Measurements from ENCODE around the gene ASCL5. TPM values are rescaled to one million over a fixed set of nuclear protein-coding genes. Genes with fewer than 3 reads are reported as not detected.

The ASCL5 gene
- total and polyA plus RNA-seq, 4 experiments from 2014 or later = 0.30 TPM; not detected in 3

GRCh38 chr1:201088901-201089525 lies 38.0 kb downstream of the ASCL5 start:
- H3K27me3 Mint-ChIP-seq = peaks cover 8 to 9% of the 10 kb centered on the region in 2 donors
- no peak overlapping the region for H3K4me3 Mint-ChIP-seq
- H3K36me3 Mint-ChIP-seq = no peaks in the 10 kb centered on the region
- ChIA-PET CTCF (ENCODE audit: partially characterized antibody) (interaction anchor here (1.3 kb wide), 1 partner anchor 109 kb away, joined by 3 read pairs; no protein-coding TSS in a partner anchor), POLR2A (ENCODE audit: partially characterized antibody) (no interaction called here)
- H3K4me3 ChIP-seq (ENCODE audit: low read length in 2 of 2) = no peak overlapping the region
- peaks cover 0 to 1% (median under 1%) of the 10 kb centered on the region in 4 donors for H3K4me1 Mint-ChIP-seq
- intact Hi-C loops (cut with micrococcal nuclease) = no loop called here
- no peaks in the 10 kb centered on the region for H3K4me1 ChIP-seq (ENCODE audit: insufficient read depth, low read length)
- H3K36me3 ChIP-seq (ENCODE audit: insufficient read depth, low read length) = no peaks in the 10 kb centered on the region
- no peak overlapping the region for H3K27ac Mint-ChIP-seq
- H3K9me3 ChIP-seq (ENCODE audit: control insufficient read depth in 1 of 2, low read length in 2 of 2) = no peaks in the 10 kb centered on the region
- no peak for DNase-seq
- no peaks in the 10 kb centered on the region for H3K27me3 ChIP-seq (ENCODE audit: insufficient read depth, low read length)
- H3K9me3 Mint-ChIP-seq = peaks cover 0 to under 1% (median 0%) of the 10 kb centered on the region in 8 donors
- no peak overlapping the region for H3K27ac ChIP-seq (ENCODE audit: low read depth, low read length)

DNA sequence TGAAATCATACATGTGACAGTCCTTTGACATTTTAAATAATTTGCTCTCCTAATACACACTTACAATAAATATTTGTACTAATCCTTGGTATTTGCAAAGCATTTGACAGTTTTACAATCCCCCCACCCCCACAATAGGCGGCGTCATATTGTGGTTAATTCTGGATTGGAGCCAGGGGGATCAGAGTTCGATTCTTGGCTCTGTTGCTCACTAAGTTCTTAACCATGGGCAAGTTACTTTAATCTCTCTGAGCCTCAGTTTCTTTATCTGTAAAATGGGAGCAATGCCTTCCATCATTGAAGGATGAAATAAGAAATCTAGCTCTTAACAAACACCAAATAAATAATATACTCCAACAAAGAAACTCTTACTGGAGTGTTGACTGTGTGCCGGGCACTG lies 38.6 kb downstream of the ASCL5 start:
- ChIA-PET POLR2A (ENCODE audit: partially characterized antibody) (no interaction called here), CTCF (ENCODE audit: partially characterized antibody) (no interaction called here)
- H3K4me1 ChIP-seq (ENCODE audit: insufficient read depth, low read length) = no peaks in the 10 kb centered on the region
- H3K27me3 ChIP-seq (ENCODE audit: insufficient read depth, low read length) = no peaks in the 10 kb centered on the region
- intact Hi-C loops (cut with micrococcal nuclease) = no loop called here
- H3K36me3 ChIP-seq (ENCODE audit: insufficient read depth, low read length) = no peaks in the 10 kb centered on the region
- H3K27me3 Mint-ChIP-seq = peaks cover 8 to 10% of the 10 kb centered on the region in 2 donors
- no peak overlapping the region for H3K4me3 Mint-ChIP-seq
- H3K27ac Mint-ChIP-seq = no peak overlapping the region
- no peaks in the 10 kb centered on the region for H3K9me3 ChIP-seq (ENCODE audit: control insufficient read depth in 1 of 2, low read length in 2 of 2)
- peaks cover 0 to 1% (median under 1%) of the 10 kb centered on the region in 4 donors for H3K4me1 Mint-ChIP-seq
- DNase-seq = no peak
- H3K36me3 Mint-ChIP-seq = no peaks in the 10 kb centered on the region
- H3K4me3 ChIP-seq (ENCODE audit: low read length in 2 of 2) = no peak overlapping the region
- H3K9me3 Mint-ChIP-seq = no peaks in the 10 kb centered on the region
- H3K27ac ChIP-seq (ENCODE audit: low read depth, low read length) = no peak overlapping the region

- no peak overlapping the region for H3K27ac ChIP-seq (ENCODE audit: low read depth, low read length)
- no peaks in the 10 kb centered on the region for H3K36me3 ChIP-seq (ENCODE audit: insufficient read depth, low read length)
- H3K4me3 ChIP-seq (ENCODE audit: low read length in 2 of 2) = no peak overlapping the region
- peak in 4 of 5 donors; percentile 13 to 29 (median 20) for DNase-seq
- intact Hi-C loops (cut with micrococcal nuclease) = loop anchor here (1.0 to 2.0 kb wide), 3 partner anchors 28 to 137 kb away; no protein-coding TSS in a partner anchor
- H3K4me1 ChIP-seq (ENCODE audit: insufficient read depth, low read length) = no peaks in the 10 kb centered on the region
- H3K27me3 ChIP-seq (ENCODE audit: insufficient read depth, low read length) = no peaks in the 10 kb centered on the region
- H3K9me3 ChIP-seq (ENCODE audit: control insufficient read depth in 1 of 2, low read length in 2 of 2) = no peaks in the 10 kb centered on the region
- Mint-ChIP-seq H3K9me3 (no peaks in the 10 kb centered on the region), H3K4me3 (no peak overlapping the region), H3K27ac (no peak overlapping the region), H3K4me1 (peaks cover 0 to 1% (median under 1%) of the 10 kb centered on the region in 4 donors), H3K36me3 (no peaks in the 10 kb centered on the region), H3K27me3 (peaks cover 6 to 10% of the 10 kb centered on the region in 2 donors)
- ChIA-PET CTCF (ENCODE audit: partially characterized antibody) (interaction anchor here (1.2 to 5.7 kb wide), 8 partner anchors 11 to 137 kb away, joined by 3 to 57 read pairs (median 4); partner anchors contain the start of gene CACNA1S), POLR2A (ENCODE audit: partially characterized antibody) (interaction anchor here (2.1 kb wide), 1 partner anchor 28 kb away, joined by 9 read pairs; no protein-coding TSS in a partner anchor)
Measured at GRCh38 chr1:201085902-201086735, 40.9 kb downstream of the ASCL5 start.

DNA sequence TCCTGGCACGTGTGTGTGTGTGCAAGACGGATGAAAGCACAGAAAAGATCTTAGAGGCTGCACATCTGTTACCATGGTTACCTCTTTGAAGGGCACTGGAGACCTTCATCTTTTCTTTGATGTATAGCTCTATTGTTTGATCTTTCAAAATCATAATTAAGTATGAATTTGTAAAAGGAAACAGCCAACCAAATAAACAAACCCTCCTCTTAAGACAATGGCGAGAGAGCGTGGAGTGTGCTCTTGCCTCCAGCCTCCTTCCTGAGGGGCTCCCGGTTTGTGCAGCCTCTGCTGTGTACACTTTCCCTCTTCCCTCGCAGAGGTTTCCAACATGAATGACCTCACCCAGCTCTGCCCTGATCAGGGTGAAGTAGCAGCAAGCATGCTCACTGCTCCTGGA lies 42.7 kb downstream of the ASCL5 start:
- Histone ChIP-seq H3K27me3 (ENCODE audit: insufficient read depth, low read length) (no peaks in the 10 kb centered on the region), H3K27ac (ENCODE audit: low read depth, low read length) (no peak overlapping the region), H3K9me3 (ENCODE audit: control insufficient read depth in 1 of 2, low read length in 2 of 2) (no peaks in the 10 kb centered on the region), H3K4me3 (ENCODE audit: low read length in 2 of 2) (no peak overlapping the region), H3K4me1 (ENCODE audit: insufficient read depth, low read length) (no peaks in the 10 kb centered on the region), H3K36me3 (ENCODE audit: insufficient read depth, low read length) (no peaks in the 10 kb centered on the region)
- peaks cover 0 to 1% (median under 1%) of the 10 kb centered on the region in 4 donors for H3K4me1 Mint-ChIP-seq
- no peaks in the 10 kb centered on the region for H3K36me3 Mint-ChIP-seq
- peak overlapping the region in 2 of 7 donors; percentile 1 to 27 for H3K27ac Mint-ChIP-seq
- intact Hi-C loops (cut with micrococcal nuclease) = no loop called here
- no peaks in the 10 kb centered on the region for H3K9me3 Mint-ChIP-seq
- peak in 4 of 5 donors; percentile 11 to 37 (median 19) for DNase-seq
- CTCF ChIA-PET (ENCODE audit: partially characterized antibody) = interaction anchor here (0.7 to 5.7 kb wide), 4 partner anchors 9 to 32 kb away, joined by 3 to 57 read pairs (median 4); partner anchors contain the start of gene CACNA1S
- H3K4me3 Mint-ChIP-seq = no peak overlapping the region
- POLR2A ChIA-PET (ENCODE audit: partially characterized antibody) = no interaction called here
- peaks cover 6 to 10% of the 10 kb centered on the region in 2 donors for H3K27me3 Mint-ChIP-seq

DNA sequence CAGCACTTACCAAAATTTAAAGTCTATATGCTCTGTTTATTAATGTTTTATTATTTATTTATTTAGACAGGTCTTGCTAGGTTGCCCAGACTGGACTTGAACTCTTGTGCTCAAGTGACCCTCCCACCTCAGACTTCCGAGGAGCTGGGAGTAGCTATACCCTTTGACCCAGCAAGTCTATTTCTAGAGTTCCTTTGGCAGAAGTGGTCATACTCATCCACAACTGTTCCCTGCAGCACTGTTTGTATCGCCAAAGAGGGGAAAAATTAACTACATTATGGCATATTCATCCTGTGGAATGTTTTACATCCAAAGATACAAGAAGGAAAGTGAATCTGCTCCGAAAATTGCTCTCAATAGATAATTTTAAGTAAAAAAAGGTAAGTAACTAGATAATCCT lies 43.2 kb downstream of the ASCL5 start:
- H3K4me1 ChIP-seq (ENCODE audit: insufficient read depth, low read length) = no peaks in the 10 kb centered on the region
- no peak overlapping the region for H3K27ac ChIP-seq (ENCODE audit: low read depth, low read length)
- Mint-ChIP-seq H3K36me3 (no peaks in the 10 kb centered on the region), H3K27ac (no peak overlapping the region), H3K4me1 (peaks cover 0 to 1% (median under 1%) of the 10 kb centered on the region in 4 donors), H3K9me3 (no peaks in the 10 kb centered on the region), H3K27me3 (peaks cover 6 to 10% of the 10 kb centered on the region in 2 donors), H3K4me3 (no peak overlapping the region)
- H3K36me3 ChIP-seq (ENCODE audit: insufficient read depth, low read length) = no peaks in the 10 kb centered on the region
- H3K27me3 ChIP-seq (ENCODE audit: insufficient read depth, low read length) = no peaks in the 10 kb centered on the region
- H3K9me3 ChIP-seq (ENCODE audit: control insufficient read depth in 1 of 2, low read length in 2 of 2) = no peaks in the 10 kb centered on the region
- ChIA-PET POLR2A (ENCODE audit: partially characterized antibody) (no interaction called here), CTCF (ENCODE audit: partially characterized antibody) (interaction anchor here (1.2 to 5.7 kb wide), 2 partner anchors 30 to 33 kb away, joined by 4 to 57 read pairs; partner anchors contain the start of gene CACNA1S)
- intact Hi-C loops (cut with micrococcal nuclease) = no loop called here
- no peak overlapping the region for H3K4me3 ChIP-seq (ENCODE audit: low read length in 2 of 2)
- DNase-seq = no peak

DNA sequence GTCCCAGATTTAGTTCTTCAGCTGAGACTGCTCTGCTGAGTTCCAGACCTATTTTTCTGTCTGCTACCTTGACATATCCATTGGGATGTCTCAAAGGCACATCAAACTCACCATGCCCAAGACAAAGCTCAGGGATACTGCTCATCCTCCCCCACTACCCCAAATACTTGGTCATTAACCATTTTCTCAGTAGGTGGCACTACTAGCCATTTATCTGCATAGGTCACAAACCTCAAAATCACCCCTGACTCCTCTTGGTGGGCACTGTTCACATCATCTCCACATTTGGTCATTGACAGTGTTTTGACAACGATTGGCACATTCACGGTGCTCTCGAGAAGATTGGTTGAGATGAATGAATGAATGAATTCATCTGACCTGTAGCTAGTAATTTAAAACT lies 46.8 kb downstream of the ASCL5 start:
- Histone ChIP-seq H3K4me1 (ENCODE audit: insufficient read depth, low read length) (no peaks in the 10 kb centered on the region), H3K4me3 (ENCODE audit: low read length in 2 of 2) (no peak overlapping the region), H3K27me3 (ENCODE audit: insufficient read depth, low read length) (no peaks in the 10 kb centered on the region), H3K27ac (ENCODE audit: low read depth, low read length) (no peak overlapping the region), H3K9me3 (ENCODE audit: control insufficient read depth in 1 of 2, low read length in 2 of 2) (no peaks in the 10 kb centered on the region), H3K36me3 (ENCODE audit: insufficient read depth, low read length) (no peaks in the 10 kb centered on the region)
- intact Hi-C loops (cut with micrococcal nuclease) = no loop called here
- Mint-ChIP-seq H3K4me3 (no peak overlapping the region), H3K27ac (no peak overlapping the region), H3K9me3 (no peaks in the 10 kb centered on the region), H3K4me1 (peaks cover 0 to 1% (median under 1%) of the 10 kb centered on the region in 4 donors), H3K27me3 (peaks cover 0 to 3% of the 10 kb centered on the region in 2 donors), H3K36me3 (no peaks in the 10 kb centered on the region)
- ChIA-PET POLR2A (ENCODE audit: partially characterized antibody) (no interaction called here), CTCF (ENCODE audit: partially characterized antibody) (interaction anchor here (0.9 to 2.7 kb wide), 7 partner anchors 15 to 145 kb away, joined by 3 to 10 read pairs (median 3); no protein-coding TSS in a partner anchor)
- DNase-seq = no peak

GRCh38 chr1:201077736-201078135 lies 49.2 kb downstream of the ASCL5 start:
- POLR2A ChIA-PET (ENCODE audit: partially characterized antibody) = no interaction called here
- H3K4me3 Mint-ChIP-seq = no peak overlapping the region
- intact Hi-C loops (cut with micrococcal nuclease) = no loop called here

More at GRCh38 chr1:201077736-201078135, 49.2 kb downstream of the ASCL5 start:
- Mint-ChIP-seq H3K27me3 (peaks cover 0 to 1% of the 10 kb centered on the region in 2 donors), H3K27ac (no peak overlapping the region), H3K4me1 (no peaks in the 10 kb centered on the region), H3K9me3 (no peaks in the 10 kb centered on the region), H3K36me3 (no peaks in the 10 kb centered on the region)
- no peak for DNase-seq
- H3K27ac ChIP-seq (ENCODE audit: low read depth, low read length) = no peak overlapping the region
- no peaks in the 10 kb centered on the region for H3K4me1 ChIP-seq (ENCODE audit: insufficient read depth, low read length)
- no peaks in the 10 kb centered on the region for H3K9me3 ChIP-seq (ENCODE audit: control insufficient read depth in 1 of 2, low read length in 2 of 2)
- no peaks in the 10 kb centered on the region for H3K36me3 ChIP-seq (ENCODE audit: insufficient read depth, low read length)
- CTCF ChIA-PET (ENCODE audit: partially characterized antibody) = interaction anchor here (0.8 kb wide), 1 partner anchor 37 kb away, joined by 3 read pairs; no protein-coding TSS in a partner anchor
- no peaks in the 10 kb centered on the region for H3K27me3 ChIP-seq (ENCODE audit: insufficient read depth, low read length)
- H3K4me3 ChIP-seq (ENCODE audit: low read length in 2 of 2) = no peak overlapping the region

Measured in CD4-positive, alpha-beta memory T cell (primary cell).